GM12873 (cell line): ENCODE measurements around the gene KRTAP12-4.

Experiments used
- CTCF ChIP-seq: IDR thresholded peaks from 2 replicates; pipeline ENCODE4 v1.5.1; 2012; ENCODE audit warnings: low read depth, mild to moderate bottlenecking, moderate library complexity, low read length, control low read depth; ENCODE audit not compliant: insufficient read depth; ENCODE audit errors: missing control alignments

Gene KRTAP12-4

GRCh38 chr21:44639331-44639655 is 15.2 kb downstream of the KRTAP12-4 start:
- no peak for TF ChIP-seq CTCF

GRCh38 chr21:44637018-44637850 is 17.2 kb downstream of the KRTAP12-4 start, which contains the start of gene KRTAP10-10:
KRTAP10-10 (plus strand) TSS chr21:44637356; CDS start chr21:44637418, 62 bp downstream.
- TF ChIP-seq CTCF, result no peak

- TF ChIP-seq CTCF, result no peak
These were observed 18.0 kb downstream of the KRTAP12-4 start for GRCh38 chr21:44636209-44637017.

GRCh38 chr21:44632067-44632466 is 22.4 kb downstream of the KRTAP12-4 start:
- TF ChIP-seq CTCF, result no peak

GRCh38 chr21:44630440-44630839 is 24.0 kb downstream of the KRTAP12-4 start:
- TF ChIP-seq CTCF, result no peak

GRCh38 chr21:44628707-44629391 is 25.6 kb downstream of the KRTAP12-4 start:
- no peak for TF ChIP-seq CTCF

GRCh38 chr21:44626673-44627143 is 27.8 kb downstream of the KRTAP12-4 start, which contains the start of gene KRTAP10-9:
KRTAP10-9 (plus strand) TSS chr21:44627093; CDS start chr21:44627172, 79 bp downstream.
- TF ChIP-seq CTCF, result no peak
